ENCODE data around the gene GPR68. TPM values are rescaled to one million over a fixed set of nuclear protein-coding genes. Genes with fewer than 3 reads are reported as not detected.

The GPR68 gene
- total and polyA plus RNA-seq, 7 experiments from 2014 or later = 0.67 to 38.6 (median 1.6) TPM; not detected in 1

DNA sequence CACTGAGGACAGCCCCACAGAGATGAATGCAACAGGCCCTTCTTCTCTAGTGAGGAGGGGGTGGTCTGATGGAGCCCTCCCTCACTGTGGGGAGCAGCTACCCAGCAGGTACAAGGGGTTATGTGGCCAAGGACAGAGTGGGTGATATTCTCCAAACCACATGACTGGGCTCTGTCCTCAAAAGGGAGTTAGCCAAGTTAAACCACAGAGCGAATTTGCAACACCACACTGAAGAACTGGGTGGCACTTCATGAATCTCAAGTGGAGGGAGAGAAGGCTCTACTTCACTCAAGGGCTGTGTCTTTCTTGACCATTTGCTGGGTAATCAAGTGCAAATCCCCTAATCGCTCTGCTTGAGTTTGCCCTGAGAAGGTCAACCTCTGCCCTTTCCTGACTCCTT, 12.5 kb downstream of the GPR68 start:
- Mint-ChIP-seq H3K27ac (peak overlapping the region in 7 of 9 donors; percentile 25 to 98 (median 88)), H3K4me3 (peak overlapping the region in 9 of 10 donors; percentile 28 to 87 (median 51)), H3K36me3 (peaks cover 0 to 65% (median 15%) of the 10 kb centered on the region in 5 donors), H3K27me3 (no peaks in the 10 kb centered on the region), H3K9me3 (peaks cover 0 to 16% (median 2%) of the 10 kb centered on the region in 11 donors), H3K4me1 (peaks cover 58 to 85% (median 70%) of the 10 kb centered on the region in 7 donors)
- CTCF ChIA-PET = no interaction called here
- intact Hi-C loops (cut with micrococcal nuclease) = no loop called here
- H3K27ac ChIP-seq (ENCODE audit: low read depth, low read length) = no peak overlapping the region
- peak overlapping the region; percentile 10 for H3K4me3 ChIP-seq (ENCODE audit: low read length)
- ATAC-seq (no peak), DNase-seq (no peak)
- H3K36me3 ChIP-seq (ENCODE audit: control insufficient read depth in 2 of 3, insufficient read depth in 3 of 3, low read length in 3 of 3) = no peaks in the 10 kb centered on the region
- POLR2A ChIA-PET = interaction anchor here (1.0 to 2.7 kb wide), 2 partner anchors 10 to 65 kb away, joined by 3 to 20 read pairs; no protein-coding TSS in a partner anchor
- no peaks in the 10 kb centered on the region for H3K27me3 ChIP-seq (ENCODE audit: control insufficient read depth in 2 of 2, insufficient read depth in 2 of 2, low read length in 2 of 2)
- no peaks in the 10 kb centered on the region for H3K9me3 ChIP-seq (ENCODE audit: control insufficient read depth in 2 of 3, low read length in 3 of 3)
- peaks cover 69 to 74% of the 10 kb centered on the region in 2 donors for H3K4me1 ChIP-seq (ENCODE audit: control insufficient read depth in 2 of 2, insufficient read depth in 2 of 2, low read length in 2 of 2)

DNA sequence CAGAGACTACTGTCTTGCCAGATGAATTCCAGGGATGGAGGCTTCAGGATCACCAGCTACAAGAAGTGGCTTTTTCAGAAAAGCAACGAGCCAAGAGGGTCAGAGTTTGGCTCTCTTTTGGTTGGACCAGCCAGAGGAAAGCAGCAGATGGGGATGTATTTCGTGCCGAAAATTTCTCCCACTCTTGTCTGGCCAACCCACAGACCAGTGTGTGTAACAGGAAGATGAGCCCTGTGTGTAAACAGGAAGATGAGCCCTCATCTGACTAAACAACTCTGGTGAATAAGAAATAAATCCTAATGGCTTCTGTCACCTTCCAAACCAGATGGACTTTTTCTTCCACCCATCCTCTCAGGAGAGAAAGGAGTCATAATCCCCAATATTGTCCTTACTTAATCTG, 13.1 kb downstream of the GPR68 start:
- no peak for DNase-seq
- Histone ChIP-seq H3K4me1 (ENCODE audit: control insufficient read depth in 2 of 2, insufficient read depth in 2 of 2, low read length in 2 of 2) (peaks cover 75 to 80% of the 10 kb centered on the region in 2 donors), H3K4me3 (ENCODE audit: low read length) (peak overlapping the region; percentile 21), H3K9me3 (ENCODE audit: control insufficient read depth in 2 of 3, low read length in 3 of 3) (no peaks in the 10 kb centered on the region), H3K27ac (ENCODE audit: low read depth, low read length) (no peak overlapping the region), H3K27me3 (ENCODE audit: control insufficient read depth in 2 of 2, insufficient read depth in 2 of 2, low read length in 2 of 2) (no peaks in the 10 kb centered on the region), H3K36me3 (ENCODE audit: control insufficient read depth in 2 of 3, insufficient read depth in 3 of 3, low read length in 3 of 3) (no peaks in the 10 kb centered on the region)
- peak overlapping the region in 8 of 9 donors; percentile 38 to 98 (median 84) for H3K27ac Mint-ChIP-seq
- H3K9me3 Mint-ChIP-seq = peaks cover 0 to 16% (median 2%) of the 10 kb centered on the region in 11 donors
- peak overlapping the region; percentile 11 to 87 (median 46) for H3K4me3 Mint-ChIP-seq
- H3K4me1 Mint-ChIP-seq = peaks cover 64 to 91% (median 76%) of the 10 kb centered on the region in 7 donors
- ChIA-PET CTCF (no interaction called here), POLR2A (interaction anchor here (1.0 to 2.7 kb wide), 2 partner anchors 11 to 66 kb away, joined by 3 to 20 read pairs; no protein-coding TSS in a partner anchor)
- no peaks in the 10 kb centered on the region for H3K27me3 Mint-ChIP-seq
- peaks cover 0 to 67% (median 15%) of the 10 kb centered on the region in 5 donors for H3K36me3 Mint-ChIP-seq
- intact Hi-C loops (cut with micrococcal nuclease) = no loop called here
- no peak for ATAC-seq

DNA sequence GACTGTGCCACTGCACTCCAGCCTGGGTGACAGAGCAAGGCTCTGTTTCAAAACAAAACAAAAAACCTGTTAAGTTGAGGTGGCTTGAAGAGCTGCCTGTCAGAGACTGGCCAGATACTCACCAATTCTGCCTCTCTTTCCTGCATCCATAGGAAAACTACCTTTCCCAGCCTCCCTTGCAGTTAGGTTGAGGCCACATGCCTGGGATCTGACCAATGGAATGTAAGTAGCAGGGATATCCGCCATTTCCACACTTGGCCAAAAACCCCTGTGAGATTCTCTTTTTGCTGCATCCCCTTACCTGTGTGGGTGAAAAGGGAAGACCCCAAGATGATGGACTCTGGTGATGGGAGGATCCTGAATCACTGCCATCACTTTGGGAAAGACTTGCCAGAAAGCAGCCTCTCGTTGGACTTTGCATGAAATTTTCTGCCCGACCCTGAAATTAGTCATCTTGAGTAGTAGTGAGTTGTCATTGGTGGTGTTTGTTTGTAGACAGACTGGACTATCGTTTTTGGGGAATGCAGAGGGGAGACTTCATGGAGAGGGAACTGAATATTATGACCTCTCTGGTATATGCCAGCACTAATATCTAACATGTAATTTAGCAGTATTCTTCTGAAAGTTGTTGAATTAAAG, 14.0 kb downstream of the GPR68 start:
- DNase-seq (no peak), ATAC-seq (no peak)
- CTCF ChIA-PET = interaction anchor here (0.6 to 1.0 kb wide), 2 partner anchors 11 to 14 kb away, joined by 3 read pairs; partner anchors contain the start of gene GPR68
- Mint-ChIP-seq H3K4me1 (peaks cover 73 to 92% (median 83%) of the 10 kb centered on the region in 7 donors), H3K4me3 (peak overlapping the region; percentile 39 to 87 (median 81)), H3K36me3 (peaks cover 0 to 69% (median 15%) of the 10 kb centered on the region in 5 donors), H3K27ac (peak overlapping the region; percentile 71 to 99 (median 95)), H3K9me3 (peaks cover 0 to 16% (median 2%) of the 10 kb centered on the region in 11 donors), H3K27me3 (no peaks in the 10 kb centered on the region)
- Histone ChIP-seq H3K27me3 (ENCODE audit: control insufficient read depth in 2 of 2, insufficient read depth in 2 of 2, low read length in 2 of 2) (no peaks in the 10 kb centered on the region), H3K4me1 (ENCODE audit: control insufficient read depth in 2 of 2, insufficient read depth in 2 of 2, low read length in 2 of 2) (peaks cover 81 to 83% of the 10 kb centered on the region in 2 donors), H3K4me3 (ENCODE audit: low read length) (peak overlapping the region; percentile 21), H3K9me3 (ENCODE audit: control insufficient read depth in 2 of 3, low read length in 3 of 3) (no peaks in the 10 kb centered on the region), H3K27ac (ENCODE audit: low read depth, low read length) (peak overlapping the region; percentile 53), H3K36me3 (ENCODE audit: control insufficient read depth in 2 of 3, insufficient read depth in 3 of 3, low read length in 3 of 3) (no peaks in the 10 kb centered on the region)
- intact Hi-C loops (cut with micrococcal nuclease) = loop anchor here in 1 of 2 donors (1.0 kb wide), 1 partner anchor 41 kb away; no protein-coding TSS in a partner anchor
- POLR2A ChIA-PET = interaction anchor here (0.8 to 5.5 kb wide), 4 partner anchors 11 to 19 kb away, joined by 3 to 103 read pairs (median 12); partner anchors contain the start of gene GPR68

DNA sequence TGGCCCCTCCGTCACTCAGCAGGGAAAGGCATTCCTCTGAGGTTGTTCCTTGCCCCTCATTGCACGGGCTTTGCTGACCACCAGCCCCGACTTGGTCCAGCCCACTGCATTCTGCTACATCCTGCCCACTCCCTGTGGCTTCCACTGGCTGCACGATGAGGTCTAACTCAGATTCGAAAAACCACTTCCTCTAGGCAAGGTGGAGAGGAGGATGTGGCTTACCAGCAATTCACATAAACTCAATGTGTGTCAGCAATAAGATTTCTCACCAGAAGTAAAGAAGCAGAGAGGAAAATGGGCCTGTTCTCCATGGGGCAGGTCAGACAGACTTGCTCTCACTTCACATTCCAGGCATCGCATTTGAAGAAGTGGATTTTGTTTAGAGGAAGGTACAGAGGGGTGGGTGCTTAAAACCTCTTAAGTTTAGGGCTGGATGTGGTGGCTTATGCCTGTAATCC, 14.7 kb downstream of the GPR68 start:
- H3K36me3 ChIP-seq (ENCODE audit: control insufficient read depth in 2 of 3, insufficient read depth in 3 of 3, low read length in 3 of 3) = no peaks in the 10 kb centered on the region
- DNase-seq (peak; percentile 30 to 86 (median 78)), ATAC-seq (peak; percentile 76)
- CTCF ChIA-PET = interaction anchor here (0.5 to 1.0 kb wide), 4 partner anchors 12 to 63 kb away, joined by 3 read pairs; partner anchors contain the start of gene GPR68
- peaks cover 0 to 16% (median 2%) of the 10 kb centered on the region in 11 donors for H3K9me3 Mint-ChIP-seq
- H3K27ac Mint-ChIP-seq = peak overlapping the region; percentile 71 to 99 (median 95)
- H3K27me3 Mint-ChIP-seq = no peaks in the 10 kb centered on the region
- no peaks in the 10 kb centered on the region for H3K9me3 ChIP-seq (ENCODE audit: control insufficient read depth in 2 of 3, low read length in 3 of 3)
- H3K4me3 Mint-ChIP-seq = peak overlapping the region; percentile 69 to 87 (median 81)
- H3K4me1 ChIP-seq (ENCODE audit: control insufficient read depth in 2 of 2, insufficient read depth in 2 of 2, low read length in 2 of 2) = peaks cover 88 to 91% of the 10 kb centered on the region in 2 donors
- intact Hi-C loops (cut with micrococcal nuclease) = loop anchor here (1.0 to 2.0 kb wide), 9 partner anchors 14 to 187 kb away; partner anchors contain the start of genes CCDC88C (in 1 of the 2) and RPS6KA5 (in 1 of the 2)
- H3K27ac ChIP-seq (ENCODE audit: low read depth, low read length) = peak overlapping the region; percentile 53
- peaks cover 0 to 69% (median 15%) of the 10 kb centered on the region in 5 donors for H3K36me3 Mint-ChIP-seq
- H3K4me3 ChIP-seq (ENCODE audit: low read length) = peak overlapping the region; percentile 31
- peaks cover 75 to 96% (median 86%) of the 10 kb centered on the region in 7 donors for H3K4me1 Mint-ChIP-seq
- no peaks in the 10 kb centered on the region for H3K27me3 ChIP-seq (ENCODE audit: control insufficient read depth in 2 of 2, insufficient read depth in 2 of 2, low read length in 2 of 2)
- POLR2A ChIA-PET = interaction anchor here (0.6 to 5.5 kb wide), 9 partner anchors 10 to 220 kb away, joined by 3 to 103 read pairs (median 3); partner anchors contain the start of gene GPR68

DNA sequence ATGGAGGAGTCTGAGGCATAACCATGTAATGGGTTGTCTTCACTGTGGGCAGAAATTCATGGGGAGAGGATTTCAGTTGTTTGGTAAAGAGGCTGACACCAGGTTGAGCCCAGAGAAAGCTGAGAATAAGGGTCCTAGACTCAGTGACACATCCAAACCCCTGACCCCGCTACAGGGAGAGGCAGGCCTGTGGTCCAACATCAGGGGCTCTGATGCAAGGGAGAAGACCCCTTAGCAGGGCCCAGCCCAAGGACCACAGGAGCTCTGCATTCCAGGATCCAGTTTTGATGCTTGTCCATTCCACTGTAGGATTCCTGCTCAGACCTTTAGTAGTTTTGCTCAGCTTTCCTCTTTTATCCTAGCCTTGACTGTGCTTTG, 15.5 kb downstream of the GPR68 start:
- Histone ChIP-seq H3K36me3 (ENCODE audit: control insufficient read depth in 2 of 3, insufficient read depth in 3 of 3, low read length in 3 of 3) (no peaks in the 10 kb centered on the region), H3K27ac (ENCODE audit: low read depth, low read length) (peak overlapping the region; percentile 23), H3K4me1 (ENCODE audit: control insufficient read depth in 2 of 2, insufficient read depth in 2 of 2, low read length in 2 of 2) (peaks cover 92 to 96% of the 10 kb centered on the region in 2 donors), H3K27me3 (ENCODE audit: control insufficient read depth in 2 of 2, insufficient read depth in 2 of 2, low read length in 2 of 2) (no peaks in the 10 kb centered on the region), H3K9me3 (ENCODE audit: control insufficient read depth in 2 of 3, low read length in 3 of 3) (no peaks in the 10 kb centered on the region), H3K4me3 (ENCODE audit: low read length) (peak overlapping the region; percentile 31)
- Mint-ChIP-seq H3K9me3 (peaks cover 0 to 16% (median 2%) of the 10 kb centered on the region in 11 donors), H3K27me3 (no peaks in the 10 kb centered on the region), H3K4me1 (peaks cover 69 to 94% (median 89%) of the 10 kb centered on the region in 7 donors), H3K27ac (peak overlapping the region in 8 of 9 donors; percentile 1 to 98 (median 89)), H3K36me3 (peaks cover 0 to 65% (median 14%) of the 10 kb centered on the region in 5 donors), H3K4me3 (peak overlapping the region; percentile 69 to 87 (median 80))
- ChIA-PET POLR2A (interaction anchor here (0.5 to 5.5 kb wide), 9 partner anchors 10 to 219 kb away, joined by 3 to 103 read pairs (median 3); partner anchors contain the start of gene GPR68), CTCF (interaction anchor here (0.5 to 0.6 kb wide), 2 partner anchors 52 to 64 kb away, joined by 3 read pairs; no protein-coding TSS in a partner anchor)
- DNase-seq = no peak
- no peak for ATAC-seq
- intact Hi-C loops (cut with micrococcal nuclease) = loop anchor here (1.0 to 2.0 kb wide), 8 partner anchors 14 to 188 kb away; partner anchors contain the start of genes CCDC88C (in 1 of the 2) and RPS6KA5 (in 1 of the 2)
